ENCODE data around the gene NTF4.
"Not testable (repeated sequence)": the region's sequence is repeated elsewhere in the genome, so short reads cannot be mapped to it uniquely, and the experiment has no call there.

DNA sequence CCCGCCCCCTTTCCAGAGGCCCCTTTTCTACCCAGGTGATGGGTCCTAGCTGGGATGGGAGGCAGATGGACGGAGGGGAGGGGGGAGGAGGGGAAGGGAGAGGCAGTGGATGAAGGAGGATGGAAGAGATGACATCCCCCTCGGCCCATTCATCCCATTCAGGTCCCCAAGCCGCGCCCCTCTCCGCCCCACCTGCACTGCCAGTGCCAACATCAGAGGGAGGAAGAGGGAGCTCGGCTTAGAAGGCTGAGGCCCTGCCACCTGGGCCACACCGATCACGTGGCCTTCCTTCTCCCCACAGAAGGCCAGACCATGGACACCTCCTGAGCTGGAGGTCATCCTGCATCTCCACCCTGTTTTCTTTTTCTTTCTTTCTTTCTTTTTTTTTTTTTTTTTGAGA, 35.9 kb downstream of the NTF4 start:
- TF ChIP-seq, protein P1, sequence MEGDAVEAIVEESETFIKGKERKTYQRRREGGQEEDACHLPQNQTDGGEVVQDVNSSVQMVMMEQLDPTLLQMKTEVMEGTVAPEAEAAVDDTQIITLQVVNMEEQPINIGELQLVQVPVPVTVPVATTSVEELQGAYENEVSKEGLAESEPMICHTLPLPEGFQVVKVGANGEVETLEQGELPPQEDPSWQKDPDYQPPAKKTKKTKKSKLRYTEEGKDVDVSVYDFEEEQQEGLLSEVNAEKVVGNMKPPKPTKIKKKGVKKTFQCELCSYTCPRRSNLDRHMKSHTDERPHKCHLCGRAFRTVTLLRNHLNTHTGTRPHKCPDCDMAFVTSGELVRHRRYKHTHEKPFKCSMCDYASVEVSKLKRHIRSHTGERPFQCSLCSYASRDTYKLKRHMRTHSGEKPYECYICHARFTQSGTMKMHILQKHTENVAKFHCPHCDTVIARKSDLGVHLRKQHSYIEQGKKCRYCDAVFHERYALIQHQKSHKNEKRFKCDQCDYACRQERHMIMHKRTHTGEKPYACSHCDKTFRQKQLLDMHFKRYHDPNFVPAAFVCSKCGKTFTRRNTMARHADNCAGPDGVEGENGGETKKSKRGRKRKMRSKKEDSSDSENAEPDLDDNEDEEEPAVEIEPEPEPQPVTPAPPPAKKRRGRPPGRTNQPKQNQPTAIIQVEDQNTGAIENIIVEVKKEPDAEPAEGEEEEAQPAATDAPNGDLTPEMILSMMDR (IDR thresholded peaks at IDR 0.05; ENCODE audit: low read depth, low read length), result not testable (repeated sequence)
- not testable (repeated sequence) for TF ChIP-seq POLR2A (IDR thresholded peaks at IDR 0.05; ENCODE audit: extremely low read depth, insufficient read length)

Measured in NB4 (cell line).